BJ (cell line): ENCODE results near the gene JUND. TPM values are rescaled to one million over a fixed set of nuclear protein-coding genes. Genes with fewer than 3 reads are reported as not detected.

Experiments used
- CTCF ChIA-PET: fragments of 350-600 bp; formaldehyde crosslinking; extraction: SDS; loops from one replicate; lab custom pipeline; 2021; ENCODE audit warnings: antibody characterized with exemption, inconsistent platforms; lab: Yijun Ruan, JAX
- POLR2A ChIA-PET: fragments of 300-600 bp; sonication (Branson Sonifier 250); formaldehyde crosslinking; extraction: SDS; loops from one replicate; lab custom pipeline; 2021; ENCODE audit warnings: antibody characterized with exemption; lab: Charles Lee
- DNase-seq: peaks from one replicate; pipeline ENCODE4 v3.0.0-alpha.2; 2011; ENCODE audit warnings: low read depth
- H3K27me3 ChIP-seq: 2 replicates; pipeline ENCODE4 v1.6.0; 2011; ENCODE audit warnings: low read length; ENCODE audit not compliant: control insufficient read depth, insufficient read depth
- H3K36me3 ChIP-seq: 2 replicates; pipeline ENCODE4 v1.5.1; 2011; ENCODE audit warnings: low read length; ENCODE audit not compliant: control insufficient read depth, insufficient read depth
- H3K4me3 ChIP-seq: 2 replicates; pipeline ENCODE4 v1.5.1; 2011; ENCODE audit warnings: low read depth, mild to moderate bottlenecking, control low read depth, low read length
- CTCF ChIP-seq: IDR thresholded peaks from 2 replicates; pipeline ENCODE4 v1.5.1; 2011; ENCODE audit warnings: low read depth, mild to moderate bottlenecking, control low read depth, inconsistent platforms, low read length, moderate library complexity; ENCODE audit not compliant: insufficient read depth
- polyA plus RNA-seq: library from polyadenylated mRNA; depleted of rRNA; stranded (reverse); fragments of >200 nt; gene quantifications from 2 replicates; pipeline ENCODE4 v1.2.3, GENCODE V29; 2011

Gene JUND
- polyA plus RNA-seq, 1 experiment, result 124 TPM

GRCh38 chr19:18290302-18291018, 9.0 kb upstream of the JUND start:
- no peak for TF ChIP-seq CTCF
- POLR2A ChIA-PET, result no interaction called here
- no peak overlapping the region for H3K4me3 ChIP-seq
- DNase-seq, result no peak
- CTCF ChIA-PET, result interaction anchor here (6.5 kb wide), 1 partner anchor 11 kb away, joined by 48 read pairs; the partner anchor contains the start of gene JUND
- no peaks in the 10 kb centered on the region for H3K27me3 ChIP-seq
- no peaks in the 10 kb centered on the region for H3K36me3 ChIP-seq

DNA sequence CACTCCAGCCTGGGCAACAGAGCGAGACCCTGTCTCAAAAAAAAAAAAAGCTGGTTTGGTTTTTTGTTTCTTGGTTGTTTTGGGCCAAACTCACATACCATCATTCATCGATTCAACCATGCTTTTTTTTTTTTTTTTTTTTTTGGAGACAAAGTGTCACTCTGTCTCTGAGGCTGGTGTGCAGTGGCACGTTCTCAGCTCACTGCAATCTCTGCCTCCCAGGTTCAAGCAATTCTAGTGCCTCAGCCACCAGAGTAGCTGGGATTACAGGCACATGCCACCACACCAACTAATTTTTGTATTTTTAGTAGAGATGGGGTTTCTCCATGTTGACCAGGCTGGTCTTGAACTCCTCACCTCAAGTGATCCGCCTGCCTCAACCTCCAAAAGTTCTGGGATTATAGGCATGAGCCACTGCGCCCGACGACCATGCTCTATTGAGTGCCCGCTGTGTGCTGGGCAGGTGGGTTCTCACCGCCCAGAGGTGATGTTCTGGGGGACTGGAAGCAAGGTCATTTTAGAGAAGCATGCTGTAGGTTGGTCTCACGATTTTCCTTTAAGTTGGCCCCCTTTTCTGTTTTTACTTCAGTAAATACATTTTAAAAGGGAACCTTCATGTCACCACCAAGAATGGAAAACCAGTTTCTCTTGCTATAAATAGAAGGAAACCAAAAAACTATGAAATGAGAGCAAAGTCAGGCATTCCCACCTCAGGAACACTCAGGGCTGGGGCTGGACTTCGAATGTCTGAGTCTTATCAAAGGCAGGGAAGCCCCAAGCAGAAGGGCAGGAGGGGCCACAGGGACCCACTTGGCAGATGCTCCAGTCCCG, 8.3 kb upstream of the JUND start:
- no peak for DNase-seq
- ChIA-PET POLR2A (interaction anchor here (0.7 kb wide), 1 partner anchor 39 kb away, joined by 13 read pairs; no protein-coding TSS in a partner anchor), CTCF (interaction anchor here (6.5 kb wide), 1 partner anchor 10 kb away, joined by 48 read pairs; the partner anchor contains the start of gene JUND)
- no peaks in the 10 kb centered on the region for H3K27me3 ChIP-seq
- no peak for TF ChIP-seq CTCF
- H3K4me3 ChIP-seq, result no peak overlapping the region
- H3K36me3 ChIP-seq, result no peaks in the 10 kb centered on the region

DNA sequence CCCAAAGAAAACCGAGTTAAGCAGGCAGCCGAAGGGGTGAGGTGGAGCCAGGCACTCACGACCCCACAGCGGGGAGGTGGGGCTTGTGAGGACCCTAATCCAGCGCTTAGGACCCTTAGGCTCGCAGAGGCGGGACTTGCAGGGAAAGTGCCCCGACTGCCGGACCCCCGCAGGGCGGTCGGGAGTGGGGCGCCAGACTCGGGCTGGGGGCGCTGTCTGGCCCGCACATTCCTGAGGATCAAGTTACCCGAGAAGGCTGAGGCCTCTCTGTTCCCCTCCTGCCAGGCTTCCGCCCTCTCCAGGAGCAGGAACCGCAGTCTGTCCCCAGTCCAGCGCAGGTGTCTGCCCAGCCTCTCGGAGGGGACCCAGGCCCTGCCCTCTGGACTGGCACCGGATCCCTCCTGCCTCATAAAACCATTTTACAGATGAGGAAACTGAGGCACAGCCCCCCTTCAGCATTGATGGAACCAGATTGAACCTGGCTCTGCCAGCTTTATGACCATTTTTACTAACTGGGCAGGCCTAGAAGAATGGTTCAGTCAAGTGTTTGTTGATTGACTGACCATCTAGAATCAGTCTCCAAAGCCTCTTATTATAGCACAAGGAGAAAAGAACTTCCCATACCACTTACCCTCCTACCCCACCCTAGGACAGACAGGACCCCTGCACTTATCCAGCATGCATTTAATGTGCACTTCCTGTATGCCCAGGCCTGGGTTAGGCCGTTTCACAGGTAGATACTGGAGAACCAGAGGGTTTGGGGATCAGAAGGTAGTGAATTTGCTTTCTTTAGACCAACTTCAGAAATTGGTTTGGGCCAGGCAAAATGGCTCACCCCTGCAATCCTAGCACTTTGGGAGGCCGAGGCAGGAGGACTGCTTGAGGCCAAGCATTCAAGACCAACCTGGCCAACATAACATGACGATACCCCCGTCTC, 6.7 kb upstream of the JUND start:
- DNase-seq, result no peak
- Histone ChIP-seq H3K4me3 (no peak overlapping the region), H3K36me3 (no peaks in the 10 kb centered on the region), H3K27me3 (no peaks in the 10 kb centered on the region)
- ChIA-PET CTCF (interaction anchor here (6.5 kb wide), 1 partner anchor 8 kb away, joined by 48 read pairs; the partner anchor contains the start of gene JUND), POLR2A (no interaction called here)
- peak; percentile 32 for TF ChIP-seq CTCF

DNA sequence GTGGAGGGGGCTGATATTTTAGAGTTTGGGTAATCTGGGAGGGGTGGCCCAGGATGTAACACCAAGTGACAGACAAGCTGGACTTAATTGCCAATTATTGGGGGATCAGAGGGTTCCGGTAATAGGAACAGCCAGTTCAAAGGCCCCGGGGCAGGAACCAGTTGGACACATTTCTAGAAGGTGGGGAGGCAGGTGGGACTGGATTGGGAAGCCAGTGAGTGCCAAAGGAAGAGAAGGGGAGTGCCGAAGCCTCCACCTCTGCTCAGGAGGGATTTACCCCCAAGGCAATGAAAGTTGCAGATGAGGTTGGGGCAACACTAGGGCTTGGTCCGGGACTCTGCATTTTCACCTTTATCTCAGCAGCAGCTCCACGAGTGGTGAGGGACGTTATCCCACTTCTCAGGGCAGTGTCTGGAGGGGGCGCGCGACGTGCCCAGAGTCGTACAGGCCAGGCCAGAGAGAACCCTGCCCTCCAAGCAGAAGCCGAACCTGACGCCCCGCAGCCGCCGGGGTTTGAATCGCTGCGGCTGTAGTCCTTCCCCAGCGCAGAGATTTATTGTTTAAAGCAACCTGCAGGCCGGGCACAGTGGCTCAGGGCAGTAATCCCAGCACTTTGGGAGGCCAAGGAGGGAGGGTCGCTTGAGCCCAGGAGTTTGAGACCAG, 5.7 kb upstream of the JUND start:
- ChIA-PET CTCF (no interaction called here), POLR2A (no interaction called here)

More for the DNA sequence above, 5.7 kb upstream of the JUND start:
- DNase-seq, result no peak
- Histone ChIP-seq H3K27me3 (no peaks in the 10 kb centered on the region), H3K4me3 (no peak overlapping the region), H3K36me3 (no peaks in the 10 kb centered on the region)
- no peak for TF ChIP-seq CTCF
